ENCODE data around the gene CAMTA1. TPM values are rescaled to one million over a fixed set of nuclear protein-coding genes. Genes with fewer than 3 reads are reported as not detected.

CAMTA1 gene
- total and polyA plus RNA-seq, 4 donors = 18.0 to 93.5 (median 35.8) TPM

- Histone ChIP-seq H3K27me3 (ENCODE audit: control insufficient read depth in 4 of 4, insufficient read depth in 4 of 4, low read length in 3 of 4) (no peaks in the 10 kb centered on the region), H3K36me3 (ENCODE audit: control insufficient read depth in 4 of 4, insufficient read depth in 3 of 4, low read depth in 1 of 4, low read length in 3 of 4) (no peaks in the 10 kb centered on the region), H3K4me1 (ENCODE audit: control insufficient read depth in 4 of 4, insufficient read depth in 4 of 4, low read length in 3 of 4) (peaks cover 0 to 1% (median 0%) of the 10 kb centered on the region in 4 donors), H3K9ac (ENCODE audit: low read depth in 1 of 2, low read length in 2 of 2) (no peak overlapping the region), H3K4me3 (ENCODE audit: low read depth in 1 of 3, low read length in 3 of 3) (no peak overlapping the region), H3K9me3 (ENCODE audit: control insufficient read depth in 4 of 4, low read length in 3 of 4) (no peaks in the 10 kb centered on the region), H3K27ac (ENCODE audit: low read depth in 1 of 2, low read length in 2 of 2) (no peak overlapping the region)
- no peak for DNase-seq (ENCODE audit: low spot score)
- no peak for TF ChIP-seq RAD21 (IDR thresholded peaks at IDR 0.05)
- TF ChIP-seq REST (IDR thresholded peaks at IDR 0.05) = no peak
- no peak for TF ChIP-seq RXRA (IDR thresholded peaks at IDR 0.05)
- TF ChIP-seq MAX (IDR thresholded peaks at IDR 0.05) = no peak
- TF ChIP-seq FOXA1 (IDR thresholded peaks at IDR 0.05) = no peak
- 94% methylated on average over 7 of the region's 7 CpGs for WGBS
Observed at GRCh38 chr1:6866825-6867224, 81.6 kb downstream of the CAMTA1 start.

- 80% methylated on average over 5 of the region's 5 CpGs for WGBS
- no peak for TF ChIP-seq MAX (IDR thresholded peaks at IDR 0.05)
- TF ChIP-seq EGR1 (IDR thresholded peaks at IDR 0.05; ENCODE audit: low read depth in 2 of 2) = no peak
- TF ChIP-seq HNF4A (conservative IDR thresholded peaks at IDR 0.05) = no peak
- no peak for TF ChIP-seq CTCF (IDR thresholded peaks at IDR 0.05; ENCODE audit: low read depth, low read length, missing input control)
- TF ChIP-seq RXRA (IDR thresholded peaks at IDR 0.05) = no peak
- no peak for TF ChIP-seq TAF1 (conservative IDR thresholded peaks at IDR 0.05)
- no peak for TF ChIP-seq HNF4G (IDR thresholded peaks at IDR 0.05)
- no peak for TF ChIP-seq JUND (IDR thresholded peaks at IDR 0.05)
- H3K4me3 ChIP-seq (ENCODE audit: low read depth in 1 of 3, low read length in 3 of 3) = no peak overlapping the region
- no peaks in the 10 kb centered on the region for H3K36me3 ChIP-seq (ENCODE audit: control insufficient read depth in 4 of 4, insufficient read depth in 3 of 4, low read depth in 1 of 4, low read length in 3 of 4)
- no peak overlapping the region for H3K27ac ChIP-seq (ENCODE audit: low read depth in 1 of 2, low read length in 2 of 2)
- no peak for DNase-seq (ENCODE audit: low spot score)
- H3K9ac ChIP-seq (ENCODE audit: low read depth in 1 of 2, low read length in 2 of 2) = no peak overlapping the region
- H3K9me3 ChIP-seq (ENCODE audit: control insufficient read depth in 4 of 4, low read length in 3 of 4) = no peaks in the 10 kb centered on the region
- no peaks in the 10 kb centered on the region for H3K27me3 ChIP-seq (ENCODE audit: control insufficient read depth in 4 of 4, insufficient read depth in 4 of 4, low read length in 3 of 4)
- H3K4me1 ChIP-seq (ENCODE audit: control insufficient read depth in 4 of 4, insufficient read depth in 4 of 4, low read length in 3 of 4) = peaks cover 0 to 1% (median under 1%) of the 10 kb centered on the region in 4 donors
Observed at GRCh38 chr1:6867321-6867720, 82.1 kb downstream of the CAMTA1 start.

Measured in liver (tissue), 9 donors.